Heart left ventricle (tissue), 13 donors: ENCODE measurements around the gene LCE1E.

Experiments used
- POLR2A ChIP-seq, 2 donors: fragments of 450-650 bp; IDR thresholded peaks; one replicate each; pipeline ENCODE4 v1.6.1; 2017; ENCODE audit warnings: antibody characterized with exemption in 2 of 2, mild to moderate bottlenecking in 2 of 2, moderate library complexity in 2 of 2
- TF ChIP-seq, protein P1 (sequence below), 12 donors: fragments of 200-600 bp; sonication (generic) in 4 of 12; IDR thresholded peaks; one replicate each; pipeline versions ENCODE4 v1.5.0 to v1.8.0; 2018 to 2022; ENCODE audit warnings: antibody characterized with exemption in 12 of 12, mild to moderate bottlenecking in 5 of 12
- donor health status: ischemic (EF 13 %, LVEDD 7.1; RV severe dilation, severe dysfunction).
- donor health status: DM: no; HTN: yes; CAD: no.
- donor health status: DM: no; HTN: no; CAD: no.
- donor health status: ischemic (EF 25% LVEDD 6.9; RV normal size, moderate dysfunction).
- donor health status: ischemic (EF 25% LVEDD 5.7; RV mildly dilated, moderate dysfunction).
- donor health status: ischemic (EF 35%, LVEDD 5.7; RV mildly dilated, moderate dysfunction).
- donor health status: nonischemic (EF 11% LVEDD 7.7; RV severe dilation, severe dysfunction).
- donor health status: DM: yes; HTN: yes; CAD: no.
- donor health status: PGD.
- donor health status: ischemic (EF 29% LVEDD 5.4; RV normal size, mild dysfunction).
- donor health status: nonischemic (EF 23%, LVEDD 6.1; RV moderate dilation, normal function).

DNA sequence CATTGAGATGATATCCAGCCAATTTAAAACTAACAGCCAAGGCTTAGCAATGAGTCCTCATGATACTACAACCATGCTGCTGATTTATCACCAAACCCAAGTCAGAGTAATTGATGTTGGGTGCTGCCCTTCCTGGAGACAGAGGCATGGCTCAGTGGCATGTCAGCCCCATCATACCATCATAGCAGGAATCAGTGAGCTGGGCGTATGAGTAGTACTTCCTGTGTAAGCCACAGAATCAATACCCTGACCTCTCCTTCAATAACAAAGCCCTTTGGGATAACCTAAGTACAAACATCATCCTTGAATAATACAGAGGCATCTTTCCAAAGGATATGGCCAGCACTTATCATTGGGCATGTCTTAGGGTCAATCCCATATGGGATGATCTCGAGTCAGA lies 3.0 kb upstream of the LCE1E start:
- TF ChIP-seq, protein P1, sequence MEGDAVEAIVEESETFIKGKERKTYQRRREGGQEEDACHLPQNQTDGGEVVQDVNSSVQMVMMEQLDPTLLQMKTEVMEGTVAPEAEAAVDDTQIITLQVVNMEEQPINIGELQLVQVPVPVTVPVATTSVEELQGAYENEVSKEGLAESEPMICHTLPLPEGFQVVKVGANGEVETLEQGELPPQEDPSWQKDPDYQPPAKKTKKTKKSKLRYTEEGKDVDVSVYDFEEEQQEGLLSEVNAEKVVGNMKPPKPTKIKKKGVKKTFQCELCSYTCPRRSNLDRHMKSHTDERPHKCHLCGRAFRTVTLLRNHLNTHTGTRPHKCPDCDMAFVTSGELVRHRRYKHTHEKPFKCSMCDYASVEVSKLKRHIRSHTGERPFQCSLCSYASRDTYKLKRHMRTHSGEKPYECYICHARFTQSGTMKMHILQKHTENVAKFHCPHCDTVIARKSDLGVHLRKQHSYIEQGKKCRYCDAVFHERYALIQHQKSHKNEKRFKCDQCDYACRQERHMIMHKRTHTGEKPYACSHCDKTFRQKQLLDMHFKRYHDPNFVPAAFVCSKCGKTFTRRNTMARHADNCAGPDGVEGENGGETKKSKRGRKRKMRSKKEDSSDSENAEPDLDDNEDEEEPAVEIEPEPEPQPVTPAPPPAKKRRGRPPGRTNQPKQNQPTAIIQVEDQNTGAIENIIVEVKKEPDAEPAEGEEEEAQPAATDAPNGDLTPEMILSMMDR (IDR thresholded peaks at IDR 0.05), result no peak
- no peak for TF ChIP-seq POLR2A (IDR thresholded peaks at IDR 0.05)
